Naive B cell (primary cell): Measurements from ENCODE around the gene LYZ. TPM values are rescaled to one million over a fixed set of nuclear protein-coding genes. Genes with fewer than 3 reads are reported as not detected.
"Not testable (repeated sequence)": the region's sequence is repeated elsewhere in the genome, so short reads cannot be mapped to it uniquely, and the experiment has no call there.

Source experiments
- ATAC-seq, 2 donors: fragments of 150-1000 bp; cut with Tn5 transposase; 2 replicates each; pipeline ENCODE4 v1.10.0; 2021; ENCODE audit warnings: low read depth in 2 of 2, mild to moderate bottlenecking in 2 of 2, moderate library complexity in 2 of 2
- DNase-seq: peaks from one replicate; pipeline ENCODE4 v3.0.0; 2022
- H3K27ac Mint-ChIP-seq, 6 donors: one replicate each; pipeline ENCODE4 v1.8.0; 2020 to 2022; ENCODE audit warnings: mild to moderate bottlenecking in 6 of 6, mixed read lengths in 6 of 6, moderate library complexity in 5 of 6, inconsistent platforms in 2 of 6
- H3K27me3 Mint-ChIP-seq, 3 donors: one replicate each; pipeline ENCODE4 v1.8.0; 2021 to 2022; ENCODE audit warnings: mixed read lengths in 3 of 3, mild to moderate bottlenecking in 1 of 3
- H3K36me3 Mint-ChIP-seq, 2 donors: one replicate each; pipeline ENCODE4 v1.8.0; 2020 to 2022; ENCODE audit warnings: mixed read lengths in 2 of 2, inconsistent platforms in 1 of 2, mild to moderate bottlenecking in 1 of 2
- H3K4me1 Mint-ChIP-seq, 3 donors: one replicate each; pipeline ENCODE4 v1.8.0; 2020 to 2022; ENCODE audit warnings: mixed read lengths in 3 of 3, inconsistent platforms in 1 of 3, mild to moderate bottlenecking in 1 of 3, moderate library complexity in 1 of 3
- H3K4me3 Mint-ChIP-seq, 8 donors: one replicate each; pipeline ENCODE4 v1.8.0; 2020 to 2022; ENCODE audit warnings: mild to moderate bottlenecking in 8 of 8, mixed read lengths in 8 of 8, moderate library complexity in 8 of 8, inconsistent platforms in 2 of 8
- H3K9me3 Mint-ChIP-seq, 7 donors: one replicate each; pipeline ENCODE4 v1.8.0; 2020 to 2022; ENCODE audit warnings: mixed read lengths in 7 of 7, mild to moderate bottlenecking in 5 of 7, inconsistent platforms in 2 of 7, moderate library complexity in 1 of 7
- polyA plus RNA-seq, 6 donors: library from polyadenylated mRNA; unstranded; fragments of 300-500 nt; fragmentation: Illumina TruSeq; gene quantifications; one replicate each; pipeline ENCODE4 v1.2.3, GENCODE V29; 2021; ENCODE audit warnings: low read depth in 6 of 6

The LYZ gene
- polyA plus RNA-seq: 10 to 100 TPM in 5 of 6 donors, 1 to 10 TPM in 1; 2.1 to 84.0 (median 41.4) TPM

DNA sequence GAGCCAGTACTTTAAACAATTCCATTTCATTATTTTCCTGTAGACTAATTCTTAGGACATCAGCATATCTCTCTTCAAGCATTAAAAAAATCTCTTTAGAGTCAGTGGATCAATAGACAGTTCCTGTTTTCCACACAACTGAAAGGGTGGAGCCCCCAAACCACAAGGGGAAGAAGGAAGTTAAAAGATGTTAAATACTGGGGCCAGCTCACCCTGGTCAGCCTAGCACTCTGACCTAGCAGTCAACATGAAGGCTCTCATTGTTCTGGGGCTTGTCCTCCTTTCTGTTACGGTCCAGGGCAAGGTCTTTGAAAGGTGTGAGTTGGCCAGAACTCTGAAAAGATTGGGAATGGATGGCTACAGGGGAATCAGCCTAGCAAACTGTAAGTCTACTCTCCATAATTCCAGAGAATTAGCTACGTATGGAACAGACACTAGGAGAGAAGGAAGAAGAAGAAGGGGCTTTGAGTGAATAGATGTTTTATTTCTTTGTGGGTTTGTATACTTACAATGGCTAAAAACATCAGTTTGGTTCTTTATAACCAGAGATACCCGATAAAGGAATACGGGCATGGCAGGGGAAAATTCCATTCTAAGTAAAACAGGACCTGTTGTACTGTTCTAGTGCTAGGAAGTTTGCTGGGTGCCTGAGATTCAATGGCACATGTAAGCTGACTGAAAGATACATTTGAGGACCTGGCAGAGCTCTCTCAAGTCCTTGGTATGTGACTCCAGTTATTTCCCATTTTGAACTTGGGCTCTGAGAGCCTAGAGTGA lies at the start of gene LYZ:
LYZ (plus strand) TSS at position 220 of the 777 bp plus-strand sequence; CDS start at position 248, 28 bp downstream.
- H3K27me3 Mint-ChIP-seq: peaks cover 0 to 2% (median 0%) of the 10 kb centered on the region in 3 donors
- DNase-seq: no peak
- peaks cover 5 to 7% (median 6%) of the 10 kb centered on the region in 3 donors for H3K4me1 Mint-ChIP-seq
- peak within 1 kb of the TSS in 2 of 8 donors; percentile 1 to 20 for H3K4me3 Mint-ChIP-seq
- no peaks in the 10 kb centered on the region for H3K36me3 Mint-ChIP-seq
- peak within 1 kb of the TSS in 1 of 6 donors; percentile 23 for H3K27ac Mint-ChIP-seq
- H3K9me3 Mint-ChIP-seq: no peaks in the 10 kb centered on the region
- peak; percentile 35 to 56 for ATAC-seq

DNA sequence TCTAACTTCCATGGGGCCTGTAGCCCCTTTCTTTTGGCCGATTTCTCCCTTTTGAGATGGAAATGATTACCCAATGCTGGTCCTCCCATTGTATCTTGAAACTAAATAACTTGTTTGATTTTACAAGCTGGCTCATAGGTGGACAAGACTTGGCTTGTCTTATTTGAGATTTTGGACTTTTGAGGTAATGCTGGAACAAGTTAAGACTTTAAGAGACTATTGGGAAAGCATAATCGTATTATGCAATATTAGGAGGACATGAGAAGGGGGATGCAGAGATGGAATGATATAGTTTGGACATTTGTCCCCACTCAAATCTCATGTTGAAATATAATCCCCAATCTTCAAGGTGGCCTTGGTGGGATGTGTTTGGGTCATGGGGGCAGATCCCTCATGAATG lies 49.2 kb upstream of the LYZ start:
- no peaks in the 10 kb centered on the region for H3K4me1 Mint-ChIP-seq
- no peaks in the 10 kb centered on the region for H3K36me3 Mint-ChIP-seq
- peaks cover 0 to 11% (median 3%) of the 10 kb centered on the region in 7 donors for H3K9me3 Mint-ChIP-seq
- H3K27ac Mint-ChIP-seq: no peak overlapping the region
- no peak for DNase-seq
- H3K4me3 Mint-ChIP-seq: no peak overlapping the region
- H3K27me3 Mint-ChIP-seq: peaks cover 0 to 8% (median under 1%) of the 10 kb centered on the region in 3 donors
- no peak for ATAC-seq

DNA sequence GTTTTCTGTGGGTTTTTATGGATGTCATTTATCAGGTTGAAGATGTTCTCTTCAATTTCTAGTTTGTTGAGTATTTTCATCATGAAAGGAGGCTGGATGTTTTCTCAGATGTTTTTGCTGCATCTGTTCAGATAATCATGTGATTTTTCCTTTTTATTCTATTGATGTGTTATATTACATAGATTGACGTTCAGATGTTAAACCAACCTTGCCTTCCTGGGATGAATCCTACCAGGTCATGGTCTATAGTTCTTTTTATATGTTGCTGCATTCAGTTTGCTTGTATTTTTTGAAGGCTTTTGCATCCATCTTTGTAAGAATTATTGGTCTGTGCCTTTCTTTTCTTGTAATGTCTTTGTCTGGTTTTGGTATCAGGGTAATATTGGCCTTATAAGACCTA lies 43.9 kb upstream of the LYZ start:
- Mint-ChIP-seq H3K27ac (no peak overlapping the region), H3K27me3 (peaks cover 0 to 6% (median 0%) of the 10 kb centered on the region in 3 donors), H3K4me3 (no peak overlapping the region), H3K4me1 (no peaks in the 10 kb centered on the region), H3K36me3 (peaks cover 12 to 14% of the 10 kb centered on the region in 2 donors), H3K9me3 (peaks cover 5 to 30% (median 14%) of the 10 kb centered on the region in 7 donors)
- DNase-seq: no peak
- no peak for ATAC-seq

DNA sequence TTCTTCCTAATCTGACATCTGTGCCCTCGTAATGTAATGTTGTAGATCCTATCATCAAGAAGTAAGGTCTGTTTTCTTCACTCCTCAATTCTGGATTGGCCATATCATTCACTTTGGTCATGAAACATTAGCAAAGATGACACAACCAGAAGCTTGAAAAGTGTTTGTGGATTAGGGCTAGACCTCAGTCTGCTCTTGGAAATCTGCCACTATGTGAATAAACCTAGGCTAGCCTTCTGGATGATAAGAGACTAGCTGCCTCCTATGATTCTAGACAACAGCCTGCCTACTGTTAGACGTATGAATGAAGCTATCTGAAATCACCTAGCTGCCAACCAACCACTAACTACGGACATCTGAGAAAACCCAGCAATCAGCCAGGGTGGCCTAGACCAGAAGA lies 38.7 kb upstream of the LYZ start:
- no peaks in the 10 kb centered on the region for H3K4me1 Mint-ChIP-seq
- peaks cover 0 to 6% (median 0%) of the 10 kb centered on the region in 3 donors for H3K27me3 Mint-ChIP-seq
- peaks cover 9 to 10% of the 10 kb centered on the region in 2 donors for H3K36me3 Mint-ChIP-seq
- no peak overlapping the region for H3K4me3 Mint-ChIP-seq
- no peak for ATAC-seq
- H3K27ac Mint-ChIP-seq: no peak overlapping the region
- no peak for DNase-seq
- peaks cover 5 to 24% (median 11%) of the 10 kb centered on the region in 7 donors for H3K9me3 Mint-ChIP-seq

DNA sequence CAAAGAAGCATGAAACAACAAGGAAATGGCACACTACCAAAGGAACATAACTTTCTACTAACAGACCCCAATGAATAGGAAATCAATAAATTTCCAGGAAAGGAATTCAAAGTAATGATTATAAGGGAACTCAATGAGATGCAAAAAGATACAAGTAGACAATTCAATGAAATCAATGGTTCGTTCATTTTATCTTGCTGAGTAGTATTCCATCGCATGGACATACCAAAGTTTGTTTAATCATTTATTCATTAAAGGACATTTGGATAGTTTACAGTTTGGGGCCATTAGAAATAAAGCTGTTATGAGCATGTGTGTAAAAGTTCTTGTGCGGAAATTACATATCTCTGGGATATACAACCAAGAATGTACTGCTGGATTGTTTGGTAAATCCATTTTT lies 35.0 kb upstream of the LYZ start:
- Mint-ChIP-seq H3K4me1 (no peaks in the 10 kb centered on the region), H3K36me3 (peaks cover 0 to 10% of the 10 kb centered on the region in 2 donors)
- no peak for ATAC-seq

DNA sequence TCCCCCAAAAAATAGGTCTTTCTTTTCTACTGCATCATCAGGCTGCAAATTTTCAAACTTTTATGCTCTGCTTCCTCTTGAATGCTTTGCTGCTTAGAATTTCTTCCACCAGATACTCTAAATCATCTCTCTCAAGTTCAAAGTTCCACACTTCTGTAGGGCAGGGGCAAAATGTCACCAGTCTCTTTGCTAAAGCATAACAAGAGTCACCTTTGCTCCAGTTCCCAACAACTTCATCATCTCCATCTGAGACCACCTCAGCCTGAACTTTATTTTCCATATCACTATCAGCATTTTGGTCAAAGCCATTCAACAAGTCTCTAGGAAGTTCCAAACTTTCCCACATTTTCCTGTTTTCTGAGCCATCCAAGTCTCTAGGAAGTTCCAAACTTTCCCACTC lies 31.4 kb upstream of the LYZ start:
- not testable (repeated sequence) for H3K27ac Mint-ChIP-seq, H3K4me3 Mint-ChIP-seq, ATAC-seq, DNase-seq
- H3K4me1 Mint-ChIP-seq: peaks cover 0 to 11% (median 9%) of the 10 kb centered on the region in 3 donors
- peaks cover 4 to 14% (median 10%) of the 10 kb centered on the region in 3 donors for H3K27me3 Mint-ChIP-seq
- H3K36me3 Mint-ChIP-seq: peaks cover 0 to 10% of the 10 kb centered on the region in 2 donors
- peaks cover 6 to 18% (median 12%) of the 10 kb centered on the region in 7 donors for H3K9me3 Mint-ChIP-seq

More for the DNA sequence above, 35.0 kb upstream of the LYZ start:
- Mint-ChIP-seq H3K27ac (no peak overlapping the region), H3K27me3 (no peaks in the 10 kb centered on the region), H3K4me3 (no peak overlapping the region), H3K9me3 (peaks cover 2 to 13% (median 9%) of the 10 kb centered on the region in 7 donors)
- no peak for DNase-seq

DNA sequence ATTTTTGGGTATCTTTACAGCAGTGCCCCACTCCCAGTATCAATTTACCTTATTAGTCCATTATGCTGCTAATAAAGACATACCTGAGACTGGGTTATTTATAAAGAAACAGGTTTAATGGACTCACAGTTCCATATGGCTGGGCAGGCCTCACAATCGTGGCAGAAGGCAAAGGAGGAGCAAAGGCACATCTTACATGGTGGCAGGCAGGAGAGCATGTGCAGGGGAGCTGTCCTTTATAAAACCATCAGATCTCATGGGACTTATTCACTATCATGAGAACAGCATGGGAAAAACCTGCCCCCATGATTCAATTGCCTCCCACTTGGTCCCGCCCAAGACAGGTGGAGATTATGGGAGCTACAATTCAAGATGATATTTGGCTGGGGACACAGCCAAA lies 30.9 kb upstream of the LYZ start:
- H3K9me3 Mint-ChIP-seq: peaks cover 6 to 18% (median 12%) of the 10 kb centered on the region in 7 donors
- peaks cover 4 to 14% (median 10%) of the 10 kb centered on the region in 3 donors for H3K27me3 Mint-ChIP-seq
- H3K27ac Mint-ChIP-seq, ATAC-seq, DNase-seq, H3K4me3 Mint-ChIP-seq: not testable (repeated sequence)
- peaks cover 0 to 10% of the 10 kb centered on the region in 2 donors for H3K36me3 Mint-ChIP-seq
- peaks cover 0 to 13% (median 12%) of the 10 kb centered on the region in 3 donors for H3K4me1 Mint-ChIP-seq

DNA sequence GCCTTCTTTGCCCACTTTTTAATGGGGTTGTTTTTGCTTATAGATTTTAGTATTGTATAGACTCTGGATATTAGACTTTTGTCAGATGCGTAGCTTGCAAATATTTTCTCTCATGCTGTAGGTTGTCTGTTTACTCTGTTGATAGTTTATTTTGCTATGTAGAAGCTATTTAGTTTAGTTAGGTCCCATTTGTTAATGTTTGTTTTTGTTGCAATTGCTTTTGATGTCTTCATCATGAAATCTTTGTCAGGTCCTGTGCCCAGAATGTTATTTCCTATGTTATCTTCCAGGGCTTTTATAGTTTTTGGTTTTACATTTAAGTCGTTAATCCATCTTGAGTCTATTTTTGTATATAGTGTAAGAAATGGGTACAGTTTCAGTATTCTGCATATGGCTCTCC lies 30.0 kb upstream of the LYZ start:
- DNase-seq: no peak
- Mint-ChIP-seq H3K36me3 (peaks cover 0 to 10% of the 10 kb centered on the region in 2 donors), H3K27ac (no peak overlapping the region), H3K4me1 (peaks cover 0 to 15% (median 13%) of the 10 kb centered on the region in 3 donors), H3K27me3 (peaks cover 4 to 17% (median 14%) of the 10 kb centered on the region in 3 donors), H3K9me3 (peaks cover 6 to 12% (median 10%) of the 10 kb centered on the region in 7 donors), H3K4me3 (no peak overlapping the region)
- ATAC-seq: no peak

DNA sequence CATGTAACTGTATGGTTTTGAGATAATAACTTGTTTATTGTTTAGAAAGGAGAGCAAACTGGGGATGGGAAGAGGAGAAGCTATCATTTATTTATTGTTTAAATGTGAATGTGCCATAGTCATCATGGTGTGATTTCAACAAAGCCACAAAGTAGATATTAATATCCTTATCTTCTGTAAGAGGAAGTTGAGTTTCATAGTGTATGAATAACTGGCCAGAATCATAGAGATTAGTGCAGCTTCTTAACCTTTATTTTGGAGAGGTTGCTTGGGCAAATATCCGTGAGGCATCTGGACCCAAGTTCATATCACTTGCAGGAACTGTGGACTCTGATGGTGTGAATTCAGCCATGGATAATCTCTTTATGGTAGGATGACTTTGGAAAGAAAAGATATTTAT lies 26.8 kb upstream of the LYZ start:
- H3K9me3 Mint-ChIP-seq: peaks cover 2 to 12% (median 6%) of the 10 kb centered on the region in 7 donors
- peak in 1 of 2 donors; percentile 33 for ATAC-seq
- no peak overlapping the region for H3K4me3 Mint-ChIP-seq
- peaks cover 4 to 22% (median 19%) of the 10 kb centered on the region in 3 donors for H3K27me3 Mint-ChIP-seq
- peaks cover 0 to 9% of the 10 kb centered on the region in 2 donors for H3K36me3 Mint-ChIP-seq
- H3K4me1 Mint-ChIP-seq: peaks cover 0 to 19% (median 13%) of the 10 kb centered on the region in 3 donors
- peak overlapping the region in 3 of 6 donors; percentile 23 to 53 (median 27) for H3K27ac Mint-ChIP-seq
- no peak for DNase-seq

DNA sequence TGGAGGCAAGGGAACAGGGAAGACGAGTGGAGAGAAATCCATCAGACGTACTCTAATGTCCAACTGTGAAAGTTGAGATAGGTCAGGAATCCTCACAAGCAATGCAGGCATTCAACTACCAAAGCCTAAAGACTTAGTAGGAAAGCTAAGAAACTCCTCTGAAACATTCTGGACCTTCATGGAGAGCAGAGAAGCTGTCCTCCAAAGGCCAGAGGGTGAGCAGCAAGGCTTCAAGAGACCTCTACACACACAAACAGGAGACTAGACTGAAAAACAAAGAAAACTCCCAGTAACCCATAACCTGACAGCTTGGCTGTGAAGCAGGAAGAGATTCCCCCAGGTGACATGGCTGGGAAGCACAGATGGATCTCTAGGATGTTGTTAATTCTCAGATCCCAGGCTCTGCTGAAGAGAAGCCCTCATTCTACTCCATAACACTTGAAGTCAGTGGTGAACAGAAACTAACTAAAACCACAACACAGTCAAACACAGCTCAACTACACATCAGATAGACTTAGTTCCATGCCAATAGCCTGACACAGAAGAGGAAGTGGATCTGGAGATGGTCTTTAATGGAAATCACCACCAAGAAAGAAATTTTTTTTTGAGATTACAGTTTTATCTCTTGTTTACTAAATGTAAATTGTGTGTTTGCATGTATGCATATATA lies 23.2 kb upstream of the LYZ start:
- DNase-seq (no peak), ATAC-seq (peak; percentile 76 to 90)
- Mint-ChIP-seq H3K9me3 (peaks cover 0 to 5% (median 0%) of the 10 kb centered on the region in 7 donors), H3K27me3 (peaks cover 4 to 22% (median 13%) of the 10 kb centered on the region in 3 donors), H3K27ac (peak overlapping the region in 1 of 6 donors; percentile 18), H3K4me3 (peak overlapping the region in 1 of 8 donors; percentile 3), H3K4me1 (peaks cover 5 to 25% (median 20%) of the 10 kb centered on the region in 3 donors), H3K36me3 (no peaks in the 10 kb centered on the region)

DNA sequence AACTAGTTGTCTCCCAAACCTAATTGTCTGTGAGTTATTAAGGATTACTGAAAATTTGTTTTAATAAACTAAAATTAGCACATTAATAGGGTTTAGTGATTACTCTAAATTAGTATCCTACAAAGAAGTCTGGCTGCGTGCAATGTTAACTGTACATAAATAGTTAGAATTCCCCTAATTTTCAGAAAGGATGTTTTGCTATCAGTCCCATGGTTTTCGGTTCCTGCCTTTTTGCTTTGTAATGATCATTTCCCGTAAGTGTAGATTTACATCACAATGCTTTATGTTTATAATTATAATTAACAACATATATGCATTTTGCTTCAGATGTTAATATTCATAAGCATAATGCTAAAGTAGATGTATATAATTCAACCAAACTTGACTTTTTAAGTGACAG lies 19.8 kb upstream of the LYZ start:
- peak overlapping the region in 2 of 6 donors; percentile 27 to 69 for H3K27ac Mint-ChIP-seq

DNA sequence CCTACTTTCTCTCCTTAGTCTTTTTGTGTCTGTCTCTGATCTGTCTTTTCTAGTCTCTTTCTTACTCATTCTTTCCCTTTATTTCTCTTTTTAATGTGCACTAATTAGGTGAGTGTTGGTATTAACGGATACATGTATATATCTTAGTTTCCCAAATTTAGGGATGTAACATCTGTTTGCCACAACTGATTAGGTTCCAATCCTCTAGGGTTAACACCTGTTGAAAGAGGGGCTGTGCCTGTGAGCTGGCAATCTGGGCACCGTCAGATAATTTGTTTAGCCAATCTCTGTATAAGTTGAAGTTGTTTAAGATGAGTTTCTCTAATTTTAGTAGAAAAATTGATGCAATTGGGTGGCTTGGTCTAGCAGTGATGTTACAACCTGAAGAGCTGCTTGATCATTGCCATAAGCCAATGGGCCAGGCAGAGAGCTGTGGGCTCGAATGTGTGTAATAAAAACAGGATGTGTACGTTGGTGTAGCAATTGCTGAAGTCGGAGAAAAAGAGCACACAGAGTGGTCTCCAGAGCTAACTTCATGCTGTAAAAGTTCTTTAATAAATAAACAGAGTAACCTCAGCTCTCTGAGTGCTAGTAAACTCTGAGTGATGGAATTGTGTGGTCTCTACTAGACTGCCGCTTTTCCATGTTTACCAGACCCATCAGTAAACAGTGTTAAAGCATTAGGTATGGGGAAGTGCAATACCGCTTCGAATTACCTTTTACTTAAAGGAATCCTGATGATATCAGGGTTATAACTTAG lies 18.3 kb upstream of the LYZ start:
- no peaks in the 10 kb centered on the region for H3K27me3 Mint-ChIP-seq
- peaks cover 11 to 29% (median 21%) of the 10 kb centered on the region in 3 donors for H3K4me1 Mint-ChIP-seq
- peak in 1 of 2 donors; percentile 33 for ATAC-seq

More for the DNA sequence above, 19.8 kb upstream of the LYZ start:
- Mint-ChIP-seq H3K9me3 (no peaks in the 10 kb centered on the region), H3K4me1 (peaks cover 11 to 30% (median 21%) of the 10 kb centered on the region in 3 donors), H3K27me3 (peaks cover 0 to 6% (median under 1%) of the 10 kb centered on the region in 3 donors), H3K36me3 (no peaks in the 10 kb centered on the region), H3K4me3 (peak overlapping the region in 1 of 8 donors; percentile 57)
- ATAC-seq (no peak), DNase-seq (no peak)

More for the DNA sequence above, 18.3 kb upstream of the LYZ start:
- Mint-ChIP-seq H3K9me3 (no peaks in the 10 kb centered on the region), H3K4me3 (peak overlapping the region; percentile 83 to 96 (median 92)), H3K27ac (peak overlapping the region; percentile 71 to 98 (median 92)), H3K36me3 (no peaks in the 10 kb centered on the region)
- DNase-seq: no peak
